Astrocyte (in vitro differentiated cells and primary cell): ENCODE measurements around the gene BEST2.

Experiments used
- EZH2 ChIP-seq: IDR thresholded peaks from 2 replicates; pipeline ENCODE4 v1.6.1; 2012; ENCODE audit warnings: mild to moderate bottlenecking, low read length, inconsistent platforms; ENCODE audit not compliant: insufficient read depth
- TF ChIP-seq, protein P1 (sequence below): IDR thresholded peaks from 2 replicates; pipeline ENCODE4 v1.5.1; 2011; ENCODE audit warnings: low read depth, mild to moderate bottlenecking, inconsistent platforms, low read length, moderate library complexity; ENCODE audit not compliant: insufficient read depth

DNA sequence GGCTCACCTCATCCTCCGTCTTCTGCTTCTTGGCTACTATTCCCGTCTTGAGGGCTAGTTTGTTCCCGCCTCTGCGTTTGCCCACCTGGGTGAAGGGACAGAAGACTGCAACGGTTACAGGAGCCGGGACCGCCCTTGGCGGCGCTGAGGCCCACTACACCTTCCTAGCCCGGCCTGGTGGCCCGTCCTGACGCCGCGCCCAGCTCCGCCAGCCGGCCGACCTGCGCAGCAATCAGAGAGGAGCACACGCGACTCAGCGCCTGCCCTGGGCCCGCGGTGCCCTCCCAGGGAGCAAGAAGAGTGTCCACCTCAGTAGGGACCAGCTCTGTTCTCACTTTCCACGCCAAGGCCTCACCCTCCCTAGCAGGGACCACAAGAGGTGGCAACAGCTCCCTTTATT, 20.3 kb upstream of the BEST2 start:
- TF ChIP-seq, protein P1, sequence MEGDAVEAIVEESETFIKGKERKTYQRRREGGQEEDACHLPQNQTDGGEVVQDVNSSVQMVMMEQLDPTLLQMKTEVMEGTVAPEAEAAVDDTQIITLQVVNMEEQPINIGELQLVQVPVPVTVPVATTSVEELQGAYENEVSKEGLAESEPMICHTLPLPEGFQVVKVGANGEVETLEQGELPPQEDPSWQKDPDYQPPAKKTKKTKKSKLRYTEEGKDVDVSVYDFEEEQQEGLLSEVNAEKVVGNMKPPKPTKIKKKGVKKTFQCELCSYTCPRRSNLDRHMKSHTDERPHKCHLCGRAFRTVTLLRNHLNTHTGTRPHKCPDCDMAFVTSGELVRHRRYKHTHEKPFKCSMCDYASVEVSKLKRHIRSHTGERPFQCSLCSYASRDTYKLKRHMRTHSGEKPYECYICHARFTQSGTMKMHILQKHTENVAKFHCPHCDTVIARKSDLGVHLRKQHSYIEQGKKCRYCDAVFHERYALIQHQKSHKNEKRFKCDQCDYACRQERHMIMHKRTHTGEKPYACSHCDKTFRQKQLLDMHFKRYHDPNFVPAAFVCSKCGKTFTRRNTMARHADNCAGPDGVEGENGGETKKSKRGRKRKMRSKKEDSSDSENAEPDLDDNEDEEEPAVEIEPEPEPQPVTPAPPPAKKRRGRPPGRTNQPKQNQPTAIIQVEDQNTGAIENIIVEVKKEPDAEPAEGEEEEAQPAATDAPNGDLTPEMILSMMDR = no peak
- no peak for TF ChIP-seq EZH2
